ENCODE results near the gene GNAO1. TPM values are rescaled to one million over a fixed set of nuclear protein-coding genes. Genes with fewer than 3 reads are reported as not detected.

Gene GNAO1
- total and polyA plus RNA-seq, 2 donors (not counting 1 experiment from before 2014, with no cell fraction given), result 0.13 to 5.1 TPM

- DNase-seq (no peak), ATAC-seq (ENCODE audit: low read depth) (no peak)
- no peaks in the 10 kb centered on the region for H3K9me3 Mint-ChIP-seq (ENCODE audit: insufficient read depth)
- Histone ChIP-seq H2AFZ (ENCODE audit: insufficient read depth, low read depth, low read length, poor library complexity, severe bottlenecking) (no peak overlapping the region), H3K4me2 (replicated peaks; ENCODE audit: low read depth, low read length, poor library complexity, severe bottlenecking) (no peak overlapping the region), H3K27ac (ENCODE audit: low read length in 2 of 2) (no peak overlapping the region), H3K9ac (ENCODE audit: low read length) (no peak overlapping the region), H3K9me3 (ENCODE audit: control extremely low read depth in 1 of 3, control insufficient read depth in 2 of 3, insufficient read depth in 1 of 3, low read length in 2 of 3) (no peaks in the 10 kb centered on the region), H3K36me3 (replicated peaks in 1 of 2; ENCODE audit: control extremely low read depth in 1 of 2, control insufficient read depth in 1 of 2, extremely low read depth in 1 of 2, insufficient read depth in 2 of 2, low read length in 1 of 2) (no peaks in the 10 kb centered on the region), H4K20me1 (ENCODE audit: control insufficient read depth, insufficient read depth, low read length, poor library complexity, severe bottlenecking) (no peaks in the 10 kb centered on the region), H3K4me1 (ENCODE audit: control insufficient read depth in 2 of 2, insufficient read depth in 2 of 2, low read length in 2 of 2) (no peaks in the 10 kb centered on the region), H3K4me3 (ENCODE audit: control extremely low read depth in 1 of 5, extremely low read depth in 1 of 5, insufficient read depth in 1 of 5, low read depth in 2 of 5, low read length in 4 of 5) (no peak overlapping the region), H3K27me3 (replicated peaks in 1 of 4; ENCODE audit: control extremely low read depth in 1 of 4, control insufficient read depth in 3 of 4, insufficient read depth in 4 of 4, low read length in 3 of 4) (no peaks in the 10 kb centered on the region), H3K79me2 (ENCODE audit: control insufficient read depth, insufficient read depth, low read length) (no peaks in the 10 kb centered on the region)
- TF ChIP-seq CTCF (IDR thresholded peaks at IDR 0.05) (no peak), EZH2 (IDR thresholded peaks at IDR 0.05; ENCODE audit: borderline replicate concordance, insufficient read depth, low read depth, low read length, poor library complexity, severe bottlenecking) (no peak)
- H3K4me3 Mint-ChIP-seq, result no peak overlapping the region
- H3K4me1 Mint-ChIP-seq, result no peaks in the 10 kb centered on the region
- H3K27me3 Mint-ChIP-seq, result peaks cover 12% of the 10 kb centered on the region
- 0% methylated on average over 1 of the region's 3 CpGs for WGBS (ENCODE audit: insufficient coverage)
- intact Hi-C loops (cut with micrococcal nuclease), result no loop called here
- ChIA-PET POLR2A (no interaction called here), CTCF (no interaction called here)
- no peak overlapping the region for H3K27ac Mint-ChIP-seq
Measured at GRCh38 chr16:56238188-56238587, 46.9 kb downstream of the GNAO1 start.

- no peaks in the 10 kb centered on the region for H4K20me1 ChIP-seq (ENCODE audit: control insufficient read depth, insufficient read depth, low read length, poor library complexity, severe bottlenecking)
- Mint-ChIP-seq H3K4me3 (no peak overlapping the region), H3K27ac (no peak overlapping the region), H3K27me3 (peaks cover 6% of the 10 kb centered on the region), H3K9me3 (ENCODE audit: insufficient read depth) (no peaks in the 10 kb centered on the region), H3K4me1 (no peaks in the 10 kb centered on the region)
- POLR2A ChIA-PET, result no interaction called here
- no peaks in the 10 kb centered on the region for H3K4me1 ChIP-seq (ENCODE audit: control insufficient read depth in 2 of 2, insufficient read depth in 2 of 2, low read length in 2 of 2)
- DNase-seq, result no peak
- H3K27me3 ChIP-seq (replicated peaks in 1 of 4; ENCODE audit: control extremely low read depth in 1 of 4, control insufficient read depth in 3 of 4, insufficient read depth in 4 of 4, low read length in 3 of 4), result no peaks in the 10 kb centered on the region
- 82% methylated on average over 2 of the region's 2 CpGs for WGBS (ENCODE audit: insufficient coverage)
- no peak overlapping the region for H2AFZ ChIP-seq (ENCODE audit: insufficient read depth, low read depth, low read length, poor library complexity, severe bottlenecking)
- CTCF ChIA-PET, result no interaction called here
- H3K9me3 ChIP-seq (ENCODE audit: control extremely low read depth in 1 of 3, control insufficient read depth in 2 of 3, insufficient read depth in 1 of 3, low read length in 2 of 3), result no peaks in the 10 kb centered on the region
- no peak overlapping the region for H3K27ac ChIP-seq (ENCODE audit: low read length in 2 of 2)
- intact Hi-C loops (cut with micrococcal nuclease), result no loop called here
- H3K4me3 ChIP-seq (ENCODE audit: control extremely low read depth in 1 of 5, extremely low read depth in 1 of 5, insufficient read depth in 1 of 5, low read depth in 2 of 5, low read length in 4 of 5), result no peak overlapping the region
- ATAC-seq (ENCODE audit: low read depth), result no peak
- H3K36me3 ChIP-seq (replicated peaks in 1 of 2; ENCODE audit: control extremely low read depth in 1 of 2, control insufficient read depth in 1 of 2, extremely low read depth in 1 of 2, insufficient read depth in 2 of 2, low read length in 1 of 2), result no peaks in the 10 kb centered on the region
- H3K9ac ChIP-seq (ENCODE audit: low read length), result no peak overlapping the region
- H3K79me2 ChIP-seq (ENCODE audit: control insufficient read depth, insufficient read depth, low read length), result no peaks in the 10 kb centered on the region
- no peak for TF ChIP-seq EZH2 (IDR thresholded peaks at IDR 0.05; ENCODE audit: borderline replicate concordance, insufficient read depth, low read depth, low read length, poor library complexity, severe bottlenecking)
- TF ChIP-seq CTCF (IDR thresholded peaks at IDR 0.05), result no peak
- no peak overlapping the region for H3K4me2 ChIP-seq (replicated peaks; ENCODE audit: low read depth, low read length, poor library complexity, severe bottlenecking)
Measured at GRCh38 chr16:56241596-56241995, 50.3 kb downstream of the GNAO1 start.

Data from B cell (primary cell).